HCT116 (cell line): ENCODE measurements around the gene AFAP1. TPM values are rescaled to one million over a fixed set of nuclear protein-coding genes. Genes with fewer than 3 reads are reported as not detected.

ENCODE experiments used
- ATAC-seq: fragments of 200-7000 bp; cut with Tn5 transposase; 2 replicates; pipeline ENCODE4 v1.9.1; 2020; ENCODE audit warnings: mild to moderate bottlenecking, moderate library complexity
- BruUV-seq: library from RNA; stranded (reverse); fragments of 400-500 nt; replicated peaks from 2 replicates; lab custom pipeline; 2021; lab: Mats Ljungman, UMichigan
- CTCF ChIA-PET: fragments of 300-600 bp; sonication (Branson Sonifier 250); formaldehyde crosslinking; loops from one replicate; lab custom pipeline; 2021; ENCODE audit warnings: antibody characterized with exemption; lab: Charles Lee
- POLR2A ChIA-PET: fragments of 300-600, 350-600 bp; sonication (Branson Sonifier 250); formaldehyde crosslinking; loops from one replicate; lab custom pipeline; 2021; ENCODE audit warnings: antibody characterized with exemption; lab: Charles Lee
- RAD21 ChIA-PET, 2 experiments: fragments of 300-600 bp; sonication (Branson Sonifier 250); formaldehyde crosslinking; loops; one replicate each; lab custom pipeline; 2023; ENCODE audit warnings: low total read pairs in 2 of 2; ENCODE audit not compliant: uncharacterized antibody in 2 of 2, unreplicated experiment in 2 of 2, low non-redundant PET in 1 of 2; lab: Charles Lee
- DNase-seq: peaks from one replicate; pipeline ENCODE4 v3.0.0-alpha.2; 2010; ENCODE audit warnings: low read depth, low spot score
- H2AFZ ChIP-seq: fragments of 200-600 bp; shearing (Covaris generic), sonication (generic); 2 replicates; pipeline ENCODE4 v1.6.1; 2017; ENCODE audit warnings: low read depth, mixed run types, mixed read lengths, antibody characterized with exemption, low read length; ENCODE audit not compliant: poor library complexity, severe bottlenecking
- H3K27ac ChIP-seq: 2 replicates; pipeline ENCODE4 v1.5.1; 2012; ENCODE audit warnings: low read depth, low read length
- H3K27me3 ChIP-seq: fragments of 200-600 bp; sonication (generic); 2 replicates; pipeline ENCODE4 v1.6.1; 2016; ENCODE audit warnings: mixed run types, low read length, mixed read lengths; ENCODE audit not compliant: insufficient read depth
- H3K36me3 ChIP-seq, 2 experiments: fragments of 200-500 bp in 1 of 2; fragments of 200-600 bp in 1 of 2; sonication (Bioruptor generic) in 1 of 2; sonication (generic) in 1 of 2; 2 replicates each; pipeline versions ENCODE4 v1.5.1 to v1.6.1; 2014 to 2016; ENCODE audit warnings: low read length in 2 of 2, inconsistent platforms in 1 of 2, mixed read lengths in 1 of 2, mixed run types in 1 of 2; ENCODE audit not compliant: insufficient read depth in 2 of 2, control insufficient read depth in 1 of 2
- H3K4me1 ChIP-seq, 2 experiments: fragments of 200-600 bp in 1 of 2; sonication (generic) in 1 of 2; 2 replicates each; pipeline versions ENCODE4 v1.5.1 to v1.6.1; 2012 to 2017; ENCODE audit warnings: low read length in 2 of 2, inconsistent platforms in 1 of 2, mild to moderate bottlenecking in 1 of 2, mixed read lengths in 1 of 2, mixed run types in 1 of 2, moderate library complexity in 1 of 2; ENCODE audit not compliant: insufficient read depth in 2 of 2, control insufficient read depth in 1 of 2
- H3K4me2 ChIP-seq: fragments of 200-600 bp; sonication (generic); 2 replicates; pipeline ENCODE4 v1.6.1; 2017; ENCODE audit warnings: mixed run types, low read length, mixed read lengths
- H3K4me3 ChIP-seq, 2 experiments: fragments of 200-600 bp in 1 of 2; sonication (generic) in 1 of 2; replicated peaks in 1 of 2; 2 replicates each; pipeline ENCODE4 v1.5.1; 2011 to 2016; ENCODE audit warnings: low read length in 2 of 2, control low read depth in 1 of 2, low read depth in 1 of 2, mild to moderate bottlenecking in 1 of 2, mixed read lengths in 1 of 2, mixed run types in 1 of 2
- H3K79me2 ChIP-seq: fragments of 200-600 bp; sonication (generic); 2 replicates; pipeline ENCODE4 v1.6.1; 2017; ENCODE audit warnings: mild to moderate bottlenecking, mixed run types, low read length, moderate library complexity, mixed read lengths; ENCODE audit not compliant: insufficient read depth
- H3K9ac ChIP-seq: fragments of 200-600 bp; sonication (generic); 2 replicates; pipeline ENCODE4 v1.6.1; 2016; ENCODE audit warnings: low read length, mixed read lengths
- H3K9me2 ChIP-seq: fragments of 200-600 bp; sonication (generic), shearing (Covaris generic); 2 replicates; pipeline ENCODE4 v1.6.1; 2017; ENCODE audit warnings: mixed run types, mild to moderate bottlenecking, moderate library complexity; ENCODE audit not compliant: insufficient read depth
- H3K9me3 ChIP-seq, 2 experiments: fragments of 200-500 bp in 1 of 2; fragments of 200-600 bp in 1 of 2; sonication (Bioruptor generic) in 1 of 2; sonication (generic) in 1 of 2; 2 replicates each; pipeline ENCODE4 v1.6.1; 2014 to 2017; ENCODE audit warnings: low read length in 2 of 2, mixed read lengths in 2 of 2, inconsistent platforms in 1 of 2, low read depth in 1 of 2, mild to moderate bottlenecking in 1 of 2, mixed run types in 1 of 2, moderate library complexity in 1 of 2; ENCODE audit not compliant: control insufficient read depth in 1 of 2, insufficient read depth in 1 of 2
- H4K20me1 ChIP-seq: fragments of 200-600 bp; sonication (generic), shearing (Covaris generic); 2 replicates; pipeline ENCODE4 v1.6.1; 2017; ENCODE audit warnings: mixed run types, mild to moderate bottlenecking, moderate library complexity; ENCODE audit not compliant: insufficient read depth
- CBX3 ChIP-seq: IDR thresholded peaks from 2 replicates; pipeline ENCODE4 v1.6.1; 2012; ENCODE audit warnings: low read depth
- CEBPB ChIP-seq: IDR thresholded peaks from 2 replicates; pipeline ENCODE4 v1.6.1; 2012; ENCODE audit warnings: low read depth
- EGR1 ChIP-seq: IDR thresholded peaks from 2 replicates; pipeline ENCODE4 v1.6.1; 2012; ENCODE audit warnings: low read depth
- EZH2phosphoT487 ChIP-seq: fragments of 200-600 bp; IDR thresholded peaks from 2 replicates; pipeline ENCODE4 v1.6.1; 2018; ENCODE audit warnings: antibody characterized with exemption, borderline replicate concordance
- FOSL1 ChIP-seq: IDR thresholded peaks from 2 replicates; pipeline ENCODE4 v1.6.1; 2012; ENCODE audit warnings: low read depth
- JUND ChIP-seq: IDR thresholded peaks from 2 replicates; pipeline ENCODE4 v1.6.1; 2012
- POLR2A ChIP-seq: IDR thresholded peaks from 2 replicates; pipeline ENCODE4 v1.7.0; 2011; ENCODE audit warnings: borderline replicate concordance; ENCODE audit not compliant: insufficient read depth, insufficient read length; ENCODE audit errors: extremely low read depth
- POLR2AphosphoS5 ChIP-seq: IDR thresholded peaks from 2 replicates; pipeline ENCODE4 v1.6.1; 2011; ENCODE audit warnings: mild to moderate bottlenecking, low read depth, low read length, moderate library complexity
- RAD21 ChIP-seq: IDR thresholded peaks from 2 replicates; pipeline ENCODE4 v1.6.1; 2012; ENCODE audit warnings: low read depth, mild to moderate bottlenecking
- SIN3A ChIP-seq: IDR thresholded peaks from 2 replicates; pipeline ENCODE4 v1.6.1; 2012; ENCODE audit warnings: low read depth
- SP1 ChIP-seq: IDR thresholded peaks from 2 replicates; pipeline ENCODE4 v1.6.1; 2012; ENCODE audit warnings: low read depth
- TCF7L2 ChIP-seq: IDR thresholded peaks from 2 replicates; pipeline ENCODE4 v1.7.0; 2011; ENCODE audit warnings: borderline replicate concordance, inconsistent platforms; ENCODE audit not compliant: insufficient read depth, insufficient read length; ENCODE audit errors: extremely low read depth
- YY1 ChIP-seq: IDR thresholded peaks from 2 replicates; pipeline ENCODE4 v1.6.1; 2011; ENCODE audit warnings: low read length, low read depth, moderate library complexity, mild to moderate bottlenecking; ENCODE audit not compliant: insufficient replicate concordance; ENCODE audit errors: extremely low read depth
- ZFX ChIP-seq: fragments of 450-650 bp; IDR thresholded peaks from 2 replicates; pipeline ENCODE4 v1.6.1; 2017
- intact Hi-C: fragments of 100-400 bp; cut with micrococcal nuclease; formaldehyde crosslinking; loops from 2 replicates; pipeline ENCODE4 v1.10.0; 2022
- total RNA-seq: library from RNA; stranded (reverse); gene quantifications from one replicate; pipeline ENCODE4 v1.2.1, GENCODE V29; 2021; ENCODE audit not compliant: unreplicated experiment
- TF ChIP-seq, protein P1 (sequence below): IDR thresholded peaks from 2 replicates; pipeline ENCODE4 v1.6.1; 2012
- TF ChIP-seq, protein P2 (sequence below), 3 experiments: fragments of 200-600 bp in 1 of 3; sonication (generic) in 1 of 3; IDR thresholded peaks in 2 of 3; conservative IDR thresholded peaks in 1 of 3; 2 replicates each; pipeline ENCODE4 v1.5.1; 2012 to 2017; ENCODE audit warnings: low read depth in 2 of 3, low read length in 2 of 3, antibody characterized with exemption in 1 of 3, borderline replicate concordance in 1 of 3, control low read depth in 1 of 3, mild to moderate bottlenecking in 1 of 3, mixed read lengths in 1 of 3, mixed run types in 1 of 3, moderate library complexity in 1 of 3; ENCODE audit not compliant: insufficient read depth in 1 of 3
- TF ChIP-seq, protein P3 (sequence below): IDR thresholded peaks from 2 replicates; pipeline ENCODE4 v1.6.1; 2012
- TF ChIP-seq, protein P4 (sequence below): IDR thresholded peaks from 2 replicates; pipeline ENCODE4 v1.6.1; 2012; ENCODE audit warnings: low read depth

The AFAP1 gene
- total RNA-seq, 1 experiment from 2014 or later, result 19.4 TPM

DNA sequence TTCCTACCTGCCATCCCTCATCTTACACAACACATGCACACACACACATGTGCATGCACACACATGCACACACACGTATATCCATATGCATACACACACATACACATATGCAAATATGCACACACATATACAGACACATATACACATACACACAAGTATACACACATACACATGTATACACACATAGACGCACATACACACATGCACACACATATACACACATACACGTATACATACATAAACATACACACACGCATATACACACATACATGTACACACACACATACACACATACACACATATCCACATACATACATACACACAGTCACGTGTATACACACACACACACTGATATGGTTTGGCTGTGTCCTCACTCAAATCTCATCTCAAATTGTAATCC is 37.0 kb upstream of the AFAP1 start (continued):
- TF ChIP-seq, protein P1, sequence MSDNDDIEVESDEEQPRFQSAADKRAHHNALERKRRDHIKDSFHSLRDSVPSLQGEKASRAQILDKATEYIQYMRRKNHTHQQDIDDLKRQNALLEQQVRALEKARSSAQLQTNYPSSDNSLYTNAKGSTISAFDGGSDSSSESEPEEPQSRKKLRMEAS, result no peak
- TF ChIP-seq CBX3 (no peak), EZH2phosphoT487 (no peak), ZFX (no peak)
- TF ChIP-seq, all 23 proteins: peak for 0

DNA sequence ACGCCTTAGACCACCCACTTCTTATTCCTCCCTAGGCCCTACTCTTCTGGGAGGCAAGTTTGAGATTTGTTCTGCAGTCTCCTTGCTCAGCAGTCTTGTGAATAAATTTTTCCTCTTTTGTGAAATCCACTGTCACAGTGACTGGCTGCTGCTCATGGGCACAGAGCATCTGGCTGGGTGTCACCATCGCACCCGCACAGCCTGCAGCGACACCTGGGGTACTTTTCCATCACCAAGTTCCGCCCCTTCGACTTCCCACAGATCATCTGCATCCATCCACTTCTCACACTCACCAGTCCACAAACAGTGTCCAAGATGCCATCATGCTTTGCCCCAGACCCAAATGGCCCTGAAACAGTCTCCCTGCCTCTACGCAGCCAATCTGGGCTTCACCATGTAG is 36.4 kb upstream of the AFAP1 start:
- peaks cover 47 to 58% of the 10 kb centered on the region in 2 experiments for H3K4me1 ChIP-seq
- no peaks in the 10 kb centered on the region for H3K79me2 ChIP-seq
- intact Hi-C loops, result no loop called here
- H3K27me3 ChIP-seq, result no peaks in the 10 kb centered on the region
- BruUV-seq, result no TSS peak
- DNase-seq (no peak), ATAC-seq (no peak)
- no peaks in the 10 kb centered on the region for H3K9me2 ChIP-seq
- RAD21 ChIA-PET, result no interaction called here
- POLR2A ChIA-PET, result no interaction called here
- no peaks in the 10 kb centered on the region for H3K36me3 ChIP-seq
- CTCF ChIA-PET, result no interaction called here
- H2AFZ ChIP-seq, result no peak overlapping the region
- H3K9ac ChIP-seq, result no peak overlapping the region
- no peaks in the 10 kb centered on the region for H4K20me1 ChIP-seq
- no peak overlapping the region for H3K4me3 ChIP-seq
- H3K4me2 ChIP-seq, result no peak overlapping the region
- no peaks in the 10 kb centered on the region for H3K9me3 ChIP-seq
- no peak overlapping the region for H3K27ac ChIP-seq
- TF ChIP-seq SP1 (no peak), SIN3A (no peak), POLR2AphosphoS5 (no peak), FOSL1 (no peak), RAD21 (no peak), ZFX (no peak), YY1 (no peak), JUND (no peak), CEBPB (no peak), EGR1 (no peak), EZH2phosphoT487 (no peak), TCF7L2 (no peak), POLR2A (no peak)
- TF ChIP-seq, protein P2, sequence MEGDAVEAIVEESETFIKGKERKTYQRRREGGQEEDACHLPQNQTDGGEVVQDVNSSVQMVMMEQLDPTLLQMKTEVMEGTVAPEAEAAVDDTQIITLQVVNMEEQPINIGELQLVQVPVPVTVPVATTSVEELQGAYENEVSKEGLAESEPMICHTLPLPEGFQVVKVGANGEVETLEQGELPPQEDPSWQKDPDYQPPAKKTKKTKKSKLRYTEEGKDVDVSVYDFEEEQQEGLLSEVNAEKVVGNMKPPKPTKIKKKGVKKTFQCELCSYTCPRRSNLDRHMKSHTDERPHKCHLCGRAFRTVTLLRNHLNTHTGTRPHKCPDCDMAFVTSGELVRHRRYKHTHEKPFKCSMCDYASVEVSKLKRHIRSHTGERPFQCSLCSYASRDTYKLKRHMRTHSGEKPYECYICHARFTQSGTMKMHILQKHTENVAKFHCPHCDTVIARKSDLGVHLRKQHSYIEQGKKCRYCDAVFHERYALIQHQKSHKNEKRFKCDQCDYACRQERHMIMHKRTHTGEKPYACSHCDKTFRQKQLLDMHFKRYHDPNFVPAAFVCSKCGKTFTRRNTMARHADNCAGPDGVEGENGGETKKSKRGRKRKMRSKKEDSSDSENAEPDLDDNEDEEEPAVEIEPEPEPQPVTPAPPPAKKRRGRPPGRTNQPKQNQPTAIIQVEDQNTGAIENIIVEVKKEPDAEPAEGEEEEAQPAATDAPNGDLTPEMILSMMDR (IDR thresholded peaks at IDR 0.05 in 2 of 3, conservative IDR thresholded peaks at IDR 0.05 in 1 of 3; ENCODE audit: borderline replicate concordance in 1 of 3, insufficient read depth in 1 of 3, low read depth in 2 of 3, low read length in 2 of 3), result no peak
- TF ChIP-seq, protein P1, result no peak
- TF ChIP-seq, protein P3, sequence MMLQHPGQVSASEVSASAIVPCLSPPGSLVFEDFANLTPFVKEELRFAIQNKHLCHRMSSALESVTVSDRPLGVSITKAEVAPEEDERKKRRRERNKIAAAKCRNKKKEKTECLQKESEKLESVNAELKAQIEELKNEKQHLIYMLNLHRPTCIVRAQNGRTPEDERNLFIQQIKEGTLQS, result no peak
- TF ChIP-seq, protein P4, sequence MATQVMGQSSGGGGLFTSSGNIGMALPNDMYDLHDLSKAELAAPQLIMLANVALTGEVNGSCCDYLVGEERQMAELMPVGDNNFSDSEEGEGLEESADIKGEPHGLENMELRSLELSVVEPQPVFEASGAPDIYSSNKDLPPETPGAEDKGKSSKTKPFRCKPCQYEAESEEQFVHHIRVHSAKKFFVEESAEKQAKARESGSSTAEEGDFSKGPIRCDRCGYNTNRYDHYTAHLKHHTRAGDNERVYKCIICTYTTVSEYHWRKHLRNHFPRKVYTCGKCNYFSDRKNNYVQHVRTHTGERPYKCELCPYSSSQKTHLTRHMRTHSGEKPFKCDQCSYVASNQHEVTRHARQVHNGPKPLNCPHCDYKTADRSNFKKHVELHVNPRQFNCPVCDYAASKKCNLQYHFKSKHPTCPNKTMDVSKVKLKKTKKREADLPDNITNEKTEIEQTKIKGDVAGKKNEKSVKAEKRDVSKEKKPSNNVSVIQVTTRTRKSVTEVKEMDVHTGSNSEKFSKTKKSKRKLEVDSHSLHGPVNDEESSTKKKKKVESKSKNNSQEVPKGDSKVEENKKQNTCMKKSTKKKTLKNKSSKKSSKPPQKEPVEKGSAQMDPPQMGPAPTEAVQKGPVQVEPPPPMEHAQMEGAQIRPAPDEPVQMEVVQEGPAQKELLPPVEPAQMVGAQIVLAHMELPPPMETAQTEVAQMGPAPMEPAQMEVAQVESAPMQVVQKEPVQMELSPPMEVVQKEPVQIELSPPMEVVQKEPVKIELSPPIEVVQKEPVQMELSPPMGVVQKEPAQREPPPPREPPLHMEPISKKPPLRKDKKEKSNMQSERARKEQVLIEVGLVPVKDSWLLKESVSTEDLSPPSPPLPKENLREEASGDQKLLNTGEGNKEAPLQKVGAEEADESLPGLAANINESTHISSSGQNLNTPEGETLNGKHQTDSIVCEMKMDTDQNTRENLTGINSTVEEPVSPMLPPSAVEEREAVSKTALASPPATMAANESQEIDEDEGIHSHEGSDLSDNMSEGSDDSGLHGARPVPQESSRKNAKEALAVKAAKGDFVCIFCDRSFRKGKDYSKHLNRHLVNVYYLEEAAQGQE, result no peak
